SK-N-SH treated with all-trans-retinoic acid at 6 μM for 48 hours (cell line): ENCODE data around the gene LUM.

Experiments
- ATAC-seq: fragments of 200-7000 bp; cut with Tn5 transposase; 3 replicates; pipeline ENCODE4 v1.9.1; 2020; ENCODE audit warnings: mild to moderate bottlenecking, moderate library complexity
- ARNTL ChIP-seq: fragments of 450-650 bp; formaldehyde crosslinking; IDR thresholded peaks from 2 replicates; pipeline ENCODE4 v1.5.0; 2020; ENCODE audit warnings: low read depth, mild to moderate bottlenecking, moderate library complexity, borderline replicate concordance
- BACH2 ChIP-seq: fragments of 250-450 bp; sonication (Bioruptor Pico); IDR thresholded peaks from 2 replicates; pipeline ENCODE4 v1.9.0; 2021; ENCODE audit warnings: mild to moderate bottlenecking, borderline replicate concordance
- CREB5 ChIP-seq: fragments of 250-450 bp; sonication (Bioruptor Pico); IDR thresholded peaks from 2 replicates; pipeline ENCODE4 v1.5.1; 2020; ENCODE audit warnings: low read depth, mild to moderate bottlenecking, moderate library complexity
- CSDC2 ChIP-seq: fragments of 250-450 bp; sonication (Bioruptor Pico); IDR thresholded peaks from 2 replicates; pipeline ENCODE4 v1.5.0; 2020; ENCODE audit warnings: mild to moderate bottlenecking, moderate library complexity
- CSRNP3 ChIP-seq: fragments of 250-450 bp; sonication (Bioruptor Pico); IDR thresholded peaks from 2 replicates; pipeline ENCODE4 v1.5.1; 2021; ENCODE audit warnings: mild to moderate bottlenecking, moderate library complexity
- ESRRG ChIP-seq: fragments of 250-450 bp; sonication (Bioruptor Pico); IDR thresholded peaks from 2 replicates; pipeline ENCODE4 v1.6.1; 2021; ENCODE audit warnings: mild to moderate bottlenecking
- GLIS3 ChIP-seq: fragments of 250-450 bp; sonication (Bioruptor Pico); IDR thresholded peaks from 2 replicates; pipeline ENCODE4 v1.5.0; 2020; ENCODE audit warnings: mild to moderate bottlenecking, moderate library complexity
- ISL1 ChIP-seq: fragments of 250-450 bp; sonication (Bioruptor Pico); IDR thresholded peaks from 2 replicates; pipeline ENCODE4 v2.1.2; 2022; ENCODE audit warnings: mild to moderate bottlenecking, moderate library complexity
- OSR1 ChIP-seq: fragments of 250-450 bp; sonication (Bioruptor Pico); IDR thresholded peaks from 2 replicates; pipeline ENCODE4 v1.8.0; 2022; ENCODE audit warnings: moderate library complexity, mild to moderate bottlenecking, inconsistent platforms
- PATZ1 ChIP-seq: fragments of 250-450 bp; sonication (Bioruptor Pico); IDR thresholded peaks from 2 replicates; pipeline ENCODE4 v1.8.0; 2020; ENCODE audit warnings: mild to moderate bottlenecking, moderate library complexity, borderline replicate concordance
- PPARA ChIP-seq: fragments of 250-450 bp; sonication (Bioruptor Pico); IDR thresholded peaks from 2 replicates; pipeline ENCODE4 v1.5.0; 2020; ENCODE audit warnings: mild to moderate bottlenecking, borderline replicate concordance
- RARB ChIP-seq: fragments of 250-450 bp; sonication (Bioruptor Pico); IDR thresholded peaks from 2 replicates; pipeline ENCODE4 v1.8.0; 2021; ENCODE audit warnings: mild to moderate bottlenecking, moderate library complexity
- SNAI2 ChIP-seq: fragments of 250-450 bp; sonication (Bioruptor Pico); IDR thresholded peaks from 2 replicates; pipeline ENCODE4 v1.5.0; 2020; ENCODE audit warnings: mild to moderate bottlenecking, moderate library complexity
- TCF4 ChIP-seq: fragments of 250-450 bp; sonication (Bioruptor Pico); IDR thresholded peaks from 2 replicates; pipeline ENCODE4 v1.8.0; 2021; ENCODE audit warnings: mild to moderate bottlenecking, moderate library complexity, borderline replicate concordance
- TOX ChIP-seq: fragments of 250-450 bp; sonication (Bioruptor Pico); IDR thresholded peaks from 2 replicates; pipeline ENCODE4 v1.8.0; 2021; ENCODE audit warnings: mild to moderate bottlenecking, moderate library complexity, borderline replicate concordance
- TSHZ2 ChIP-seq: fragments of 250-450 bp; sonication (Bioruptor Pico); IDR thresholded peaks from 2 replicates; pipeline ENCODE4 v1.5.0; 2020; ENCODE audit warnings: mild to moderate bottlenecking, moderate library complexity
- ZC3H10 ChIP-seq: fragments of 250-450 bp; sonication (Bioruptor Pico); IDR thresholded peaks from 2 replicates; pipeline ENCODE4 v1.5.1; 2021; ENCODE audit warnings: mild to moderate bottlenecking, moderate library complexity
- ZFP3 ChIP-seq: fragments of 250-450 bp; sonication (Bioruptor Pico); IDR thresholded peaks from 2 replicates; pipeline ENCODE4 v1.5.0; 2020; ENCODE audit warnings: mild to moderate bottlenecking, moderate library complexity
- ZFP30 ChIP-seq: fragments of 450-650 bp; formaldehyde crosslinking; IDR thresholded peaks from 2 replicates; pipeline ENCODE4 v1.5.0; 2022; ENCODE audit warnings: mild to moderate bottlenecking, moderate library complexity
- ZNF565 ChIP-seq: fragments of 450-650 bp; formaldehyde crosslinking; conservative IDR thresholded peaks from 2 replicates; pipeline ENCODE4 v1.5.0; 2020; ENCODE audit warnings: low read depth, mild to moderate bottlenecking, moderate library complexity
- ZNF70 ChIP-seq: fragments of 450-650 bp; formaldehyde crosslinking; IDR thresholded peaks from 2 replicates; pipeline ENCODE4 v1.5.0; 2020; ENCODE audit warnings: mild to moderate bottlenecking, moderate library complexity
- ZNF8 ChIP-seq: fragments of 450-650 bp; formaldehyde crosslinking; IDR thresholded peaks from 2 replicates; pipeline ENCODE4 v1.5.0; 2020; ENCODE audit warnings: mild to moderate bottlenecking, moderate library complexity

LUM gene

GRCh38 chr12:91103624-91104023, 7.7 kb downstream of the LUM start (continued):
- TF ChIP-seq PATZ1 (CRISPR knock-in tag) = no peak
- TF ChIP-seq OSR1 (CRISPR knock-in tag) = no peak
- TF ChIP-seq TOX (CRISPR knock-in tag) = no peak
- no peak for TF ChIP-seq GLIS3 (CRISPR knock-in tag)
- no peak for TF ChIP-seq CSDC2 (CRISPR knock-in tag)
- no peak for TF ChIP-seq SNAI2 (CRISPR knock-in tag)
- no peak for TF ChIP-seq RARB (CRISPR knock-in tag)
- TF ChIP-seq ZNF565 (CRISPR knock-in tag) = no peak
- no peak for TF ChIP-seq ARNTL (CRISPR knock-in tag)
- TF ChIP-seq, all 23 proteins: peak for 0

GRCh38 chr12:91103101-91103500, 8.2 kb downstream of the LUM start:
- no peak for TF ChIP-seq ZNF565 (CRISPR knock-in tag)
- TF ChIP-seq GLIS3 (CRISPR knock-in tag) = no peak
- no peak for TF ChIP-seq TCF4 (CRISPR knock-in tag)
- no peak for TF ChIP-seq TSHZ2 (CRISPR knock-in tag)
- no peak for TF ChIP-seq ZC3H10
- TF ChIP-seq OSR1 (CRISPR knock-in tag) = no peak
- TF ChIP-seq ZFP3 = no peak
- TF ChIP-seq PATZ1 (CRISPR knock-in tag) = no peak
- TF ChIP-seq ZFP30 (CRISPR knock-in tag) = no peak
- TF ChIP-seq RARB (CRISPR knock-in tag) = no peak
- no peak for TF ChIP-seq BACH2 (CRISPR knock-in tag)
- no peak for TF ChIP-seq CSRNP3 (CRISPR knock-in tag)
- TF ChIP-seq PPARA (CRISPR knock-in tag) = no peak
- TF ChIP-seq CREB5 (CRISPR knock-in tag) = no peak
- no peak for TF ChIP-seq CSDC2 (CRISPR knock-in tag)
- no peak for TF ChIP-seq ZNF8 (CRISPR knock-in tag)
- no peak for ATAC-seq

GRCh38 chr12:91100906-91101305, 10.4 kb downstream of the LUM start:
- TF ChIP-seq ZC3H10 = no peak
- no peak for TF ChIP-seq ISL1 (CRISPR knock-in tag)
- no peak for TF ChIP-seq BACH2 (CRISPR knock-in tag)
- TF ChIP-seq ZNF8 (CRISPR knock-in tag) = no peak
- no peak for TF ChIP-seq TSHZ2 (CRISPR knock-in tag)
- TF ChIP-seq OSR1 (CRISPR knock-in tag) = no peak
- no peak for TF ChIP-seq ZNF565 (CRISPR knock-in tag)
- TF ChIP-seq TOX (CRISPR knock-in tag) = no peak
- no peak for TF ChIP-seq CSDC2 (CRISPR knock-in tag)
- TF ChIP-seq ZNF70 (CRISPR knock-in tag) = no peak
- no peak for TF ChIP-seq ESRRG (CRISPR knock-in tag)
- no peak for ATAC-seq
